BJ (cell line): Measurements from ENCODE around the gene ACAD10. TPM values are rescaled to one million over a fixed set of nuclear protein-coding genes. Genes with fewer than 3 reads are reported as not detected.

Experiments
- CTCF ChIA-PET: fragments of 350-600 bp; formaldehyde crosslinking; extraction: SDS; loops from one replicate; lab custom pipeline; 2021; ENCODE audit warnings: antibody characterized with exemption, inconsistent platforms; lab: Yijun Ruan, JAX
- POLR2A ChIA-PET: fragments of 300-600 bp; sonication (Branson Sonifier 250); formaldehyde crosslinking; extraction: SDS; loops from one replicate; lab custom pipeline; 2021; ENCODE audit warnings: antibody characterized with exemption; lab: Charles Lee
- DNase-seq: peaks from one replicate; pipeline ENCODE4 v3.0.0-alpha.2; 2011; ENCODE audit warnings: low read depth
- H3K27me3 ChIP-seq: 2 replicates; pipeline ENCODE4 v1.6.0; 2011; ENCODE audit warnings: low read length; ENCODE audit not compliant: control insufficient read depth, insufficient read depth
- H3K36me3 ChIP-seq: 2 replicates; pipeline ENCODE4 v1.5.1; 2011; ENCODE audit warnings: low read length; ENCODE audit not compliant: control insufficient read depth, insufficient read depth
- H3K4me3 ChIP-seq: 2 replicates; pipeline ENCODE4 v1.5.1; 2011; ENCODE audit warnings: low read depth, mild to moderate bottlenecking, control low read depth, low read length
- polyA plus RNA-seq: library from polyadenylated mRNA; depleted of rRNA; stranded (reverse); fragments of >200 nt; gene quantifications from 2 replicates; pipeline ENCODE4 v1.2.3, GENCODE V29; 2011
- TF ChIP-seq, protein P1 (sequence below): IDR thresholded peaks from 2 replicates; pipeline ENCODE4 v1.5.1; 2011; ENCODE audit warnings: low read depth, mild to moderate bottlenecking, control low read depth, inconsistent platforms, low read length, moderate library complexity; ENCODE audit not compliant: insufficient read depth

The ACAD10 gene
- polyA plus RNA-seq, 1 experiment: 15.4 TPM

DNA sequence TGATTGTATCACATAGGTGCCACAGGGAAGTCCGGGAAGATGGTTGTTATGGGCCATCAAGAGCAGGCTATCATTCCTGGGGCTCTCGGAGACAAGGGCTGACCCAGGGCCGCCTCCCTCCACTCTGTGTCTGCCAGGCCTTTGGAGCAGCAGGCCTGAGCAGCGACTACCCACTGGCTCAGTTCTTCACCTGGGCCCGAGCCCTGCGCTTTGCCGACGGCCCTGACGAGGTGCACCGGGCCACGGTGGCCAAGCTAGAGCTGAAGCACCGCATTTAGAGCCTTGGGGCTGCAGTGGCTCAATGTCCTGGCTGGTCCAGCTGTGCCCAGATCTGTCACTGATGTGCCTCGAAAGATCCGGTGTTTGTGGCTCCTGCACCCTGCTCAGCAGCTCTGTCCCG, 70.3 kb downstream of the ACAD10 start:
- Histone ChIP-seq H3K36me3 (peaks cover 7% of the 10 kb centered on the region), H3K4me3 (no peak overlapping the region), H3K27me3 (no peaks in the 10 kb centered on the region)
- ChIA-PET CTCF (interaction anchor here (3.0 kb wide), 1 partner anchor 57 kb away, joined by 15 read pairs; no protein-coding TSS in a partner anchor), POLR2A (no interaction called here)
- no peak for DNase-seq
- TF ChIP-seq, protein P1, sequence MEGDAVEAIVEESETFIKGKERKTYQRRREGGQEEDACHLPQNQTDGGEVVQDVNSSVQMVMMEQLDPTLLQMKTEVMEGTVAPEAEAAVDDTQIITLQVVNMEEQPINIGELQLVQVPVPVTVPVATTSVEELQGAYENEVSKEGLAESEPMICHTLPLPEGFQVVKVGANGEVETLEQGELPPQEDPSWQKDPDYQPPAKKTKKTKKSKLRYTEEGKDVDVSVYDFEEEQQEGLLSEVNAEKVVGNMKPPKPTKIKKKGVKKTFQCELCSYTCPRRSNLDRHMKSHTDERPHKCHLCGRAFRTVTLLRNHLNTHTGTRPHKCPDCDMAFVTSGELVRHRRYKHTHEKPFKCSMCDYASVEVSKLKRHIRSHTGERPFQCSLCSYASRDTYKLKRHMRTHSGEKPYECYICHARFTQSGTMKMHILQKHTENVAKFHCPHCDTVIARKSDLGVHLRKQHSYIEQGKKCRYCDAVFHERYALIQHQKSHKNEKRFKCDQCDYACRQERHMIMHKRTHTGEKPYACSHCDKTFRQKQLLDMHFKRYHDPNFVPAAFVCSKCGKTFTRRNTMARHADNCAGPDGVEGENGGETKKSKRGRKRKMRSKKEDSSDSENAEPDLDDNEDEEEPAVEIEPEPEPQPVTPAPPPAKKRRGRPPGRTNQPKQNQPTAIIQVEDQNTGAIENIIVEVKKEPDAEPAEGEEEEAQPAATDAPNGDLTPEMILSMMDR: no peak

DNA sequence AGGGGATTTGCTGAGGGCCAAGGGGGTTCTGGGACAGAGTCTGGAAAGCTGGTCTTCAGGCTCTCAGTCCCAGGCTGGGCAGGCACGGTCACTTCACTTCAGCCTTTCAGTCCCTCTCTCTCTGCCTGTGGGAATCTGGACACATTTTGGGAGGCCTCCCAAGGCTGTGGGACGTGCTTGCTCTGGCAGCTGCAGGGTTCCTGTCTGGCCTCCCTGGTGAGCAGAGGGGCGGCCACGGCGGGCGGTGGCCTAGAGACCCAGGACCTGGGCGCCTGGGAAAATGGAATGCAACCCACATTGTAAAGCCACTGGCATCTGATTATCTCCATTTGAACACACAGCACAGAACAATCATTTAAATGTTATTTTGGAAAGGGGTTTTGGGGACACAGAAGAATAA, 70.8 kb downstream of the ACAD10 start:
- TF ChIP-seq, protein P1: no peak
- no peak for DNase-seq
- Histone ChIP-seq H3K27me3 (no peaks in the 10 kb centered on the region), H3K36me3 (peaks cover 7% of the 10 kb centered on the region), H3K4me3 (no peak overlapping the region)
- ChIA-PET POLR2A (no interaction called here), CTCF (interaction anchor here (3.0 kb wide), 1 partner anchor 56 kb away, joined by 15 read pairs; no protein-coding TSS in a partner anchor)

DNA sequence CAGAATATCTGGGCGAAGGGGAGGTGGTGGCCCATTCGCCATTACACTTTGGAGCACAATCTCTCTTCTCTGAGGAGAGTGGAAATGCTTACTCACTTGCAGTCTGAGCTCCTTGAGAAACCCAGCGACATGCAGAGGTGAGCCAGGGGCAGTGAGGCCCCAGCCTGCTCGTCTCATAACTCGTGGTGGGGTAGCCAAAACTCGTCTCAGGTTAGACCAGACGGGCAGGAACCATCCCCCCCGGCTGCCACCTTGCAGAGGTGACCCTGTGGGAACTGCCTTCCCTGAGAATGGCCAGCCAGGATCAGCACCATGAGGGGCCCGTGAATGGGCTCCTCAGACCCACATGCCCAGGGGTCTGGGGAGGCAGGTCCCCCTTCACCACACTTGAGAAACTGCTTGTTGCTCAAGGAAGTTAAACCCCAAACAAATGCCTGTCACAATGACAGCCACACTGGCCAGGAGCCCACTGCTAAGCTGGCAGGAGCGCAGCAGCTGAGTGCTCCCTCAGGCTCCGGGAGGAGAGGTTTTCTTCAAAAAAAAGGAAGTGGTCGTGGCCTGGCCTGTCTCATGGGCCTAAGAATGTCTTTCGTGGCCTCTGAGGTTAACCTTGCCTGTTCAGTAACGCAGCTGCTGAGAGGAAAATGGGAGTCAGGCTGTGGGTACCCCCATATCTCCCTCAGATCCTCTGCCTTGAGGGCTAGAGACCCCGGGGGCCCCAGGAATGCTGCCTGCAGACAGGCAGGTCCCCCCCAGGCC, 71.7 kb downstream of the ACAD10 start:
- CTCF ChIA-PET: interaction anchor here (0.6 to 3.0 kb wide), 2 partner anchors 15 to 55 kb away, joined by 4 to 15 read pairs; no protein-coding TSS in a partner anchor

DNA sequence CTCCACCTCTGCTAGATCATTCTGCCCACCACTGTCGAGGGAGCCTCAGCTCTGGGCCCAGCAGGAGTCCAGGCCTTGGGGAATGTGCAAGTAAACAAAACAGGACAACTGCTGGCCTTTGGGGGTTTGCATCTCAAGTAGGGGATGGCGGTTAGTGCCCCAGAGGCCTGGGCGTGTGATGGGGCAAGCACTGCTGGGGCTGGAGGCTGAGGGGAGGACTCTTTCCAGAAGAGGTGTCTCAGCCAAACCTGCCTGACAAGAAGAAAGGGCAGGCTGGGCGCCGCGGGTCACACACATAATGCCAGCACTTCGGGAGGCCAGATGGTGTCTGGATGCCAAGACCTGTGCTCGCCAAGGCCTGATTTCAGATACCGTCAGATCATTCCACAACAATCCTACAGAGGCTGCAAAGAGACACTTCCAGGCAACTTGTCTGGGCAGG, 72.3 kb downstream of the ACAD10 start:
- Histone ChIP-seq H3K4me3 (no peak overlapping the region), H3K27me3 (no peaks in the 10 kb centered on the region), H3K36me3 (peaks cover 7% of the 10 kb centered on the region)
- TF ChIP-seq, protein P1: no peak
- CTCF ChIA-PET: interaction anchor here (3.0 kb wide), 1 partner anchor 55 kb away, joined by 15 read pairs; no protein-coding TSS in a partner anchor
- DNase-seq: no peak
- POLR2A ChIA-PET: no interaction called here

More for the DNA sequence above, 71.7 kb downstream of the ACAD10 start:
- no peaks in the 10 kb centered on the region for H3K27me3 ChIP-seq
- no peak for DNase-seq
- POLR2A ChIA-PET: no interaction called here
- peaks cover 7% of the 10 kb centered on the region for H3K36me3 ChIP-seq
- H3K4me3 ChIP-seq: no peak overlapping the region
- TF ChIP-seq, protein P1: no peak

DNA sequence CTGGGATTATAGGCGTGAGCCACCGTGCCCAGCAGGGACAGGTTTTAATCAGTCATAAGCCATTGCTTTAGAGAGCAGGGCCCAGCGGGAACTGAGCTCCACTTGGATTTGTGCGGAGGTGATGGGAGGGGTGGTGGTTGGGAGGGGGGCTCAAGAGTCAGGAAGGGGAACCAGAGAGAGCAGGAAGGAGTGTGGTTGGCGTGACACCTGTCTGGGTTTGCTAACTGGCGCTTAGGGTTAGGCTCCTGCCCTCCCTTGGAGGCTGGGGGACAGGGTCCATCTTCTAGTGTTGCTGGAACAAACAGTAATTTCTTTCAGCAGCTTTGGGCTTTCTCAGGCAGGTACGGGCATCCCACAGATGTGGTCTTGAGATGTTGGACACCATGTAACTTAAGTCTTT, 73.4 kb downstream of the ACAD10 start:
- no peak for DNase-seq
- Histone ChIP-seq H3K36me3 (peaks cover 7% of the 10 kb centered on the region), H3K27me3 (no peaks in the 10 kb centered on the region), H3K4me3 (no peak overlapping the region)
- ChIA-PET POLR2A (no interaction called here), CTCF (interaction anchor here (1.4 kb wide), 1 partner anchor 60 kb away, joined by 4 read pairs; no protein-coding TSS in a partner anchor)
- TF ChIP-seq, protein P1: no peak
